ENCODE data around the gene CNTNAP5.

GRCh38 chr2:124081154-124081716 lies 56.1 kb downstream of the CNTNAP5 start:
- TF ChIP-seq POLR2A (IDR thresholded peaks at IDR 0.05; ENCODE audit: low read depth, low read length) (no peak), CTCF (IDR thresholded peaks at IDR 0.05; ENCODE audit: extremely low read depth in 1 of 2, insufficient read depth in 1 of 2, low read depth in 1 of 2, low read length in 2 of 2) (no peak), POLR2AphosphoS5 (IDR thresholded peaks at IDR 0.05; ENCODE audit: insufficient read depth, low read depth, low read length) (no peak), EZH2 (IDR thresholded peaks at IDR 0.05; ENCODE audit: borderline replicate concordance, low read depth, low read length, severe bottlenecking) (no peak), JUN (IDR thresholded peaks at IDR 0.05; ENCODE audit: borderline replicate concordance, insufficient read depth, insufficient read length, low read depth) (no peak), MAX (IDR thresholded peaks at IDR 0.05; ENCODE audit: insufficient read depth, insufficient read length) (no peak), MYC (IDR thresholded peaks at IDR 0.05; ENCODE audit: low read depth, low read length) (no peak), GATA2 (IDR thresholded peaks at IDR 0.05; ENCODE audit: insufficient read depth, insufficient read length, low read depth, low read length) (no peak), FOS (IDR thresholded peaks at IDR 0.05; ENCODE audit: borderline replicate concordance, insufficient read depth, low read length) (no peak)

Data from endothelial cell of umbilical vein (primary cell).